NCI-H460 (cell line): ENCODE measurements around the gene SIX4. TPM values are rescaled to one million over a fixed set of nuclear protein-coding genes. Genes with fewer than 3 reads are reported as not detected.

Experiments used
- DNase-seq: peaks from one replicate; pipeline ENCODE4 v3.0.0-alpha.2; 2016; ENCODE audit warnings: low read depth; ENCODE audit errors: extremely low read depth
- total RNA-seq: library from RNA; depleted of rRNA; stranded (reverse); fragments of >200 nt; shearing (Covaris generic); gene quantifications from 2 replicates; pipeline ENCODE4 v1.2.3, GENCODE V29; 2014

SIX4 gene
- total RNA-seq, 1 experiment from 2014 or later, result 11.3 TPM

DNA sequence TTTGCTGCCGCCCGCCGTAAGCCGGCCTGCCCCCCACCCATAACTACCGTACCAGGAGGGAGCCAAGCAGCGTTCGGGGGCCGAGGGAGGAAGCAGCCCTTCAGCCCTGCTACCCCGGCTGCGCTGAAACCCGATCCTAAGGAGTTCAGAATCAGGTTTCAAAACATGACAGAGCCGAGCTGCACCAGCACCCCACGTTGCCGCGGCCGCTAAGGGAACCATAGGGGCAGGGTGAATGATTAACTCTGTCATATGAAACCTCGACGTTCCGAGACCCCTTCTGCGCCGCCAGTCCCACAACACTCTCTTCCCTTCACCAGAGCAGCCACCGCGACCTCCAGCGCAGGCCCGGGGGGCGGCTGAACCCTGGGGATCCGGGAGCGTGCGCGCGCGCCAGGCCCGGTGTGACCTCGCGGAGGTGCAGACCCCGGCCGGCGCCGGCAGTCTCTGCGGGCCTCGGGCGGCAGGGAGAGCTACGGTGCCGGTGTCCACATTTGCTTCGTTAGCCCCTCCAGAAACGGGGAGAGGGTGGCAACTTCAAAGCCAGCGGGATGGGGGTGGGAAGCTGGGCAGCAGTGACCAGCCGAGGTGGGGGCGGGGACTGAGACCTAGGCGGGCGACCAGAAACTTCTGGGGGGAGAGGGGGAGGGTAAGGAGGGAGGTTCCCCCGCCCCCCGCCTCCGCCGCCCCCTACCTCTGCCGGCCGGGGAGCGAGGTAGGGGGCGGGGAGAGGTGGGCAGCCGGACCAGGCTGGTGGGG, 1.6 kb downstream of the SIX4 start:
- no peak for DNase-seq

DNA sequence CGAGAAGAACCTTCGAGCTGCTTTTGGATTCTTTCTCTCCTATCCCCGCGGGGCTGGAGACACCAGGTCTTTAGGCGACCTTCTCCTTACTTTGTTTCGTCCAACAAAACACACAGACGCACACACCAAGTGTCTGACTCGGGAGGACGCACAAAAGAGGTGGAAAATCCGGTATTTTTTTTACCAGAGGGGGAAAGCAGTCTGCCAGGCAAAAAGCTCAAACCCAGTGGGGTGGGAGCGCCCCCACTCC, 2.1 kb downstream of the SIX4 start:
- DNase-seq, result no peak

DNA sequence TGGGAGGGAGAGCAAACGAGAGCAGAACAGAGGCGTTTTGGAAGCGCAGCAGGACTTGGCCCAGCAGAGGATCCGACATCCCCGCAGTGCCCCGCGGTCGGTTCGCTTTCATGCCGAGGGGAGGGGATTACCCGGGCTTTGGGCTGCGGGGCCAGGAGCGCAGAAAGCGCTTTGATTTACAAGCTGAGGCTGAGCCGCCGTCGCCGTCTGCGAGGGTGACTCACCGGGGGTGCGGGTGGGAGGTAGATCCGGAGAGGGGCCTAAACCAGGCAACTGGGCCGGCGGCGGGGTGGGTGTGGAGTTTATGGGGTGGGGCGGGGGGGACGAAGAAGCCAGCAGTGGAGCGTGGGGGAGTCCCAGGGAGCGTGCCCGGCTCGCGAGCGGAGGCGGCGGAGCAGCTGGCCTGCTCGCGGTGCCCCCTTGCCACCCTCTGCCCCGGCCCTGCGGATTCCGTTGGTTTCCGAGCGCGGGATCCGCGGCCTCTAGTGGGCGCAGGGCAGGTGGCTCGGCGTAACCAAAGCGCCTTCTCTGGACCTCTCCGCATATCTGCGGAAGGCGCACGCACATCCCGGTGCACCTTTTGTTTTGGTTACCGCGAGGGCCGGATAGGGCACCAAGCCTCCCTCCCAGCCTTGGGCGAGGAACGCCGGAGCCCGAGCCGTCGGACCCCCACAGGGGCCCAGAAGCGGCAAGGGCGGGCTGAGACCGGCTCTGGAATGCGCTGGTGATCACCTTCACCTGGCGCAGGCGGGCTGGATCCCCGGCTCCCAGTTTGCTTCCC, 2.6 kb downstream of the SIX4 start:
- no peak for DNase-seq

DNA sequence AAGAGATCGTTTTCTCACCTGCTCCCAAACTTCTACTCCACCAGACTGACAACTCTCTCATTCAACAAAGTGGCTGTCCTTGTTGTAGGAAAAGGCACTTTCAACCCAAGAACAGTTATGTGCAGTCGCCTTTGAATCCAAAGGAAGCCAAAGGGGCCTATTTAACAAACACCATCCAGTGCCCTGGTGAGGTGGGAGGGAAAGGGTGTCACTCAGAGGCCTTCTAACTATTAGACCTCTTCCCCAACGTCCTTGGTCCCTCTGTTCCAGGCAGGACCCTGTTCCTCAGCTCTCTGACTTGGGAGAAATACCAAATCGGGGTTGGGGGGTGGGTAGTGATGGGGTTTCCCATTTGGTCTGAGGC, 3.2 kb downstream of the SIX4 start:
- DNase-seq, result no peak

DNA sequence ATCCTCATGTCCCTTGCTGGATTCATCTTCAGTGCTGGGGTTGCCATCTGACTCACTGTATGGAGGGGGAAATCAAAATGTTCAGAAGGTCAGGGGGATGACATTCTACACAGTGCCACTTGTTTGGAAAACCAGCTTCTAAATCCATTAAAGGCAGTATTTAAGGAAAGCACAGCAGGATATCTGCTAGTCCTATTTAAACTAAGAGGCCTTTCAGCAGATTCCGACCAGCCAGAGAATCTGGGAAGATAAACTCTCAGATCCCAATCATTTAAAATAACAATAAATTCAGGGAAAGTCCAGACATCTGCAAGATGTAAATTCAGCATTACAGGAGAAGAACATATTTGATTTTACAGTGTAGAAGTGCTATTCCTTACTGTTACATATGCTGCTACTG, 3.8 kb downstream of the SIX4 start:
- no peak for DNase-seq

DNA sequence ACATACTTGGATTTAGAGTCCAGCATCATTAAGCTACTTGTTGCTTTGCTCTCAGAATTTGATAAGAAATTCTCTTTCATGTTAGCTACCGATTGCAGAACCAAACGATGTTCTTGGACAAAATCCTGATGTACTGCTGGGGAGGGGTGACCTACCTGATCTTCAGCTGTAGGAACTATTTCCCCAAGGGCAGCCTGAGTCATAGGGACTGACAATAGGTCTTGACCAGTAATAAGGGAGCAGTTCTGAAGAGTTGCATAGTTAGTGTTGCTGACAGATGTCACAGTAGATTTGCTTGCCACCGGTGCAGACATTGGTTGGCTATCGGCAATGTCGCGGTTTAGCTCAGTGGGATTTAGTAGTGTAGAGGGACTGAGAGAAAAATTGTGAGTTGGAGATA, 10.6 kb downstream of the SIX4 start:
- no peak for DNase-seq

DNA sequence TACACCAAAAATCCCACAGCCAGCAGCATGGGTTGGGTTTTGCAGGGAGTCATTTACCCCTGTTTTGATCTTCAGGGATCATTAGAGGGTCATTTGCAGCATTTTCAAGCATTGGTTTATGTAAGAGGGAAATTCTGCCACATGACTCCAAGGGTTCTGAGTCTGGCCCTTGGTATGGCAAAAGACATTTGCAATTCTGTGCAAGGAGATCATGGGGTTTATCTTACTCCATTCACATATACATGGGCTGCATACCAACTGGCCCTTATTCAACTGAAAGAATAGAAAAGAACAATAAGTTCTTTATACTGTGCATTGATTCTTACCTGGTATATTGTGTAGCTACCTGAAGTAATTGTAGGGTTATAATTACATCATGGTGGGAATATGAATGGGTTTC, 13.7 kb downstream of the SIX4 start:
- DNase-seq, result no peak

DNA sequence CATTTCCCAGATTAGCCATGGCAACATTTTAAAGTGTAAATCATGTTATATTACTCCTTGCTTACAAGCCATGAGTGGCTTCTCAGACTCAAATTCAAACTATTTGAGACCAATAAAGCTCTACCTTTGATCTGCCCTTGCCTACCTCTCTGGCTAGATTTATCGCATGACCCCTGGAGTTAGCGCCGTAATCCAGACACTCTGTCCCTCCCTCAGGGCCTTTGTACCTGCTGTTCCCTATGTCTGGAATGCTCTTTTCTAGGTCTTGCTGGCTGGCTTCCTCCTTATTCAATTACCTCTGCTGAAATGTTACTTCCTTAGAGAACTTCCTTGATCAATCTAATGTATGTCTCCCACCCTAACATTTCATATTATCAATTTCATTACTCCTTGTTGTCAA, 16.3 kb downstream of the SIX4 start:
- DNase-seq, result no peak

DNA sequence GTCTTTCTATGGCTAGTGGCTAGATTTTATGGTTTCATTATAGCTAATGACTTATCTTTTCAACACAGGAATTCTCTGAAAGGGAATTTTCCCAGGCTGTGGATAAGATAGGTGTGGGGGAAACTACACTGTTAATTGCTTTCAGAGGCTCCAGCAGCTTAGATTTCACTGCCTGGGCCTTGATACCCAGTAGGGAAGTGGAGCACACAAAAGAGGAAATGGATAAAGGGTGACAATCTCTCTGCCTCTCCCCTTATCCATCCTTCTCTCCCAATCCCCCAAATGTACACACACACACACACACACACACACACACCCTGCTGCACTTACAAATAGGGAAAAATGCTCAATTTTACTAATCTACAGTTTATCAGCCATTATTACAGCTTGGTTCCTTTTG, 19.1 kb downstream of the SIX4 start:
- DNase-seq, result no peak

DNA sequence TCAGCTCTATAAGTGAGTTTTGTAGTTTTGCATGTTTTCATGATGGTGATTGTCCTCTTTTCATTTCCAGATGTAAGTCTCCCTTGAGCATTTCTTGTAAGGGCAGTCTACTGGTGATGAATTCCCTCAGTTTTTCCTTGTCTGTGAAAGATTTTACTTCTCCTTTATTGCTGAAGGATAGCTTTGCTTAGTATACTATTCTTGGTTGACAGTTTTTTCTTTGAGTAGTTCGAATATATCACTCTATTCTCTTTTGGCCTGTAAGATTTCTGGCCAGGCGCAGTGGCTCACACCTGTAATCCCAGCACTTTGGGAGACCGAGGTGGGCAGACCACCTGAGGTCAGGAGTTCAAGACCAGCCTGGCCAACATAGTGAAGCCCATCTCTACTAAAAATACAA, 23.6 kb downstream of the SIX4 start:
- DNase-seq, result no peak

DNA sequence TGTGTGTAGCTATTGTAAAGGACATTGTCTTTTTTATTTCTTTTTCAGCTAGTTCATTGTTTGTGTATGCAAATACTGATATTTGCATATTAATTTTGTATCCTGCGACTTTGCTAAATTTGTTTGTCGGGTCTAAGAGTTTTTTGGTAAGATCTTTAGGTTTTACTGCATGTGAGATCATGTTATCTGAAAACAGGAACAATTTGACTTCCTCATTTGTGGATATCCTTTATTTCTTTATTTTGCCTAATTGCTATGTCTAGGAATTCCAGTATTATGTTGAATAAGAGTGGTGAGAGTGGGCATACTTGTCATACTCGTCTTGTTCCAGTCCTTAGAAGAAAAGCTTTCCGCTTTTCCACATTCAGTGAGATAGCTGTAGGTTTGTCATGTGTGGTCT, 28.8 kb downstream of the SIX4 start:
- no peak for DNase-seq

DNA sequence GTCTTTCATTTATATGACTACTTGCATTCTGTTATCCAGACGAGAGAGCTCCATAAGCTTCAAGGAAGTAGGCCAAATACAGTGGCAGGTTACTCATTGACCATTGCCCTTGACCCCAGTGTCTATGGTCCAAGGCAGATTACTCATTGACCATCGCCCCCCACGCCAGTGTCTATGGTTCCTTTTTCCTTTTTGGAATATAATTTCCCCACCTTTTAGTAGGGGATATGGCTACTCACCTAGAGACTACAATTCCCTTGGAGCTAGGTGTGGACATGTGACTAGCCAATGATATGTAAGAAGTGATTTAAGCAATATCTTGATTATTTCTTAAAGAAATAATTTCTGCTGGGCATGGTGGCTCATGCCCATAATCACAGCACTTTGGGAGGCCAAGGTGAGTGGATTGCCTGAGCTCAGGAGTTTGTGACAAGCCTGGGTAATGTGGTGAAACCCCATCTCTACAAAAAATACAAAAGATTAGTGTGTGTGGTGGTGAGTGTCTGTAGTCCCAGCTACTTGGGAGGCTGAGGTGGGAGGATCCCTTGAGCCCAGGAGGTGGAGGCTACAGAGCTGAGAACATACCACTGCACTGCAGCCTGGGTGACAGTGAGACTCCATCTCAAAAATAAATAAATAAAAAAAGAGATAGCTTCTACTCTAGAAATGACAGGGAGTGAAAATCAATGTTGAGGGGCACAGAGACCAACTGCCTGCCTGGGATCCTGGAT, 32.6 kb downstream of the SIX4 start:
- DNase-seq, result no peak

DNA sequence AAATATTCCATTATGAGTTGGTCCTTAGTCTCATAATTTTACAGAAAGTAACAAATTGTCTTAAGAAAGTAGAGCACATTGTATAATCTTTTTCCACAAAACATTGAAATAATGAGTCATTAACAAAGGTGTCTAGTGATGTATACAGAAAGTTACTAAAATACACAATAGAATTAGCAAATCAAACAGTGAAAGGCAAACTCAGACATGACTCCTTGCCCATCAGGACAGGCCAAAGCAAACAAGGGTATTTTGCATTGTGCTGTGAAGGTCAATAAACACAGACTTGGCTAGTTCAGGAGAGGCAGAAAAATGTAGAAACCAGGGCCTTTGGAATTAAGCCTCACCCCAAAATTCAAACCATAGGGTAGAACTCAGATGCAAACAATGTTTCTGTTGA, 37.3 kb downstream of the SIX4 start:
- DNase-seq, result no peak

DNA sequence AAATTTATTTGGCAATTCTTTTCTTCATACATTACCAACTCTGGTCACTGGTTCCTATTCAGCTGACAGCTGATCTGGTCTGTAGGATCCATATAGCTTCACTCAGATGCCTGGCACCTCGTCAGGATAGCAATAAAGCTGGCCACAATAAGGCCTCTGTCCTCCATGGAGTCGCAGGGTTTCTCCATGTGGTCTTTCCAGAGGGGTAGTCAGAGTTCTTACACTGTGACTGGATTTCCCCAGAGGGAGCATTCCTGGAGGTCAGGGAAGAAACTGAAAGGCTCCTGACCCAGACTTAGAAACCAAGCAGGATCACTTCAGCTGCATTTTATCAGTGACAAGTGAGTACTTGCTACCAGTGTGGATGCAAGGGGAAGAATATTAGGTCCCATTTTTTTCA, 39.9 kb downstream of the SIX4 start:
- DNase-seq, result no peak

DNA sequence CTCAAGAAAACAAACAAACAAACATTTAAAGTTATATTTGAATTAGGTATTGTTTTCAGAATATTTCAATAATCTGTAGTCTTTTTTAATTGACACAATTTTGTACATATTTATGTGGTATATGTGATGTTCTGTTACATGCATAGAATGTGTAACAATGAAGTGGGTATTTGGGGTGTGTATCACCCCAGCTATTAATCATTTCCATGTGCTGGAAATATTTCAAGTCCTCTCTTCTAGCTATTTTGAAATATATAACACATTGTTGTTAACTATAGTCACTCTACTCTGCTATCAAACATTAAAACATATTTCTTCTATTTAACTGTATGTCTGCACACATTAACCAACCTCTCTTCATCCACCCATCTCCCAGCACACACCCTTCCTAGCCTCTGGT, 42.9 kb downstream of the SIX4 start:
- no peak for DNase-seq

DNA sequence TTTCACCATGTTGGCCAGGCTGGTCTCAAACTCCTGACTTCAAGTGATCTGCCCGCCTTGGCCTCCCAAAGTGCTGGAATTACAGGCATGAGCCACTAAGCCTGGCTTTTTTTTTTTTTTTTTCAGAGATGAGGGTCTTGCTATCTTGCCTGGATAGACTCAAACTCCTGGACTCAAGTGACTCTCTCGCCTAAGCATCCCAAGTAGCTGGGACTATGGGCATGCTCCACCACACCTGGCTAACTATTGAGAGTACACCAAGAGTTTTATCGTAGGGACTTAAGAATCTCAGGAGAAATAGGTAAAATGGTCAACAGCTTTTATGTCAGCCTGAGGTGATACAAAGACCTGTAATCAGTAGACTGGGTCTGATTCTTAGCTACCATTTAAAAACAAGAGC, 43.6 kb downstream of the SIX4 start:
- DNase-seq, result no peak

DNA sequence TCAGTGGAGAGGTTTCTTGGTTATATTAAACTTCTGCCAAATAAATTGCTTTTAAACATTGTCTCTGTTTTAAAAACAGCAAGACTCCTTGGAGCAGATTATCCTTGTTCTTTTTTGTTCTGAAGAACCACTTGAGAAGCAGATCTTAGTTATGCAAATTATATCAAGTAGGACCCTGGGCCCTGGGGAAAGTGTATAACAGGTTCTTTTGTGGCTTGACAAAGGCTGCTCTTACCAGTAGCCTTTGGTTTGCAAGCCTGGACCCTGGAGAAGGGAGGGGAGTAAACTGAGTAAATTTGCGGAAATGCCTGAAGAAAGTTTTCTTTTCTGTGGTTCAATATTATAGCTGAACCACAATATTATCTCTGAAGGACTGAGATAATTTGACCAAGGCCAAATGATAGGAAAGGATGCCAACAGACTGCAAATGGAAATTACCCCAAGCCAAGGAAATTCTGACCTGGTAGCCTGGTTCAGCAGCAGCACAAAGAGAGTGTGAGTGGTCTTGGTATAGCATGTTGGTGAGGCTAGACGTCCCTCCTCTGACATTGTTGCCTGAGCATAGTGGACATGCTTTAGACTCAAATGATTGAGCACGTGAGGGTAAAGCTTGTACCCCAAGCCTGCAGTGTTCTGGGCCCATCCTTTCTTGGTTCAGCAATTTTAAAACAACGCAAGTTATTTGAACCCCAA, 44.4 kb downstream of the SIX4 start:
- no peak for DNase-seq

DNA sequence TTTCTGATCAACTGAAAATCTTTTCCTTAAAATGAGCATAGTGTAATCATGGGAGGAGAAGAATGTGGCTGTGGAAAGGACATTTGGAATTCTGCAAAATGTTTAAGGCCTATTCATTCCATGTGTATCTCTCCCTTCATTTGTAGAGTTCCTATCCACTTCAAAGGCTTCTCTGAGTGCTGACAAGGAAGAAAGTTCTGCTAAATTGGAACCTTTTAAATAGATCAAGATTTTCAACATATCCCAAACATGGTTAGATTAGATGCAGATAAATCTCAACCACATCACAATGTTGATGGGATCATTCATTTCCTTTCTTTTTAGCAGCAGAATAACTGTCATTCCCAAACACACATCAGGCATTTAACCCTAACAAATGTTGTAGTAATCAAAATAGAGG, 46.5 kb downstream of the SIX4 start:
- DNase-seq, result no peak

DNA sequence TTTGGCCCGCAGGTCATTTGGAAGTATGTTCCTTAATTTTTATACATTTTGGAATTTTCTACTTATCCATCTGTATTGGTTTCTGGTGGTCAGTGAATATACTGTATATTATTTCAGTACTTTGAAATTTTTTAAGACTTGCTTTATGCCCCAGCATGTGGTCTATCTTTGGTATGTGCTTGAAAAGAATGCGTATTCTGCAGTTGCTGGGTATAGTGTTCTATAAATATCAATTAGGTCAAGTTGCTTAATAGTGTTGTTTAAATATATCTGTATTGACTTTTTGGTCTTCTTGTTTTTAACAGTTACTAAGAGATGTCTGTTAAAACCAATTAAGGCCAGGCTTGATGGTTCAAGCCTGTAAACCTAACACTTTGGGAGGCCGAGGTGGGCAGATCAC, 53.2 kb downstream of the SIX4 start:
- DNase-seq, result no peak

DNA sequence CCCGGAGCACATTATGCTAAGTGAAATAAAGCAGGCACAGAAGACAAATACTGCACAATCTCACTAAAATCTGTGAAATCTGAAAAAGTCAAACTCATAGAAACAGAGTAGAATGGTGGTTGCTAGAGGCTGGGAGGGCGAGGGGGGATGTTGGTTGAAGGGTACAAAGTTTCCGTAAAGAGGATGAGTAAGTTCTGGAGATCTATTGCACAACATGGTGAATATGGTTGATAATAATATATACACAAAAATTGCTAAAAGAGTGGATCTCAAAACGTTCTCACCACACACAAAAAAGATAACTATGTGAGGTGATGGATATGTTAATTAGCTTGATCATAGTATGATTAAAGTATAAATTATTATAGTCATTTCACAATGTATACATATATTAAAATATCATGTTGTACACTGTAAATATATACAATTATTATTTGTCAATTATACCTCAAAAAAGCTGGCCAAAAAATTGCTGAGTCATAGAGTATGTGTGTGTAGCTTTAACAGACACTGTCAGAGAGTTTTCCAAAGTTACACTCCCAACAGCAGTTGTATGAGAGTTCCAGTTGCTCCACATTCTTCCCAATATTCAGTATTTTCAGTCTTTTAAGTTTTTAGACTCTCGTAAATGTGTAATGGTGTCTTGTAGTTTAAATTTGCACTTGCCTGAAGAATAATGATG, 55.6 kb downstream of the SIX4 start:
- DNase-seq, result no peak

DNA sequence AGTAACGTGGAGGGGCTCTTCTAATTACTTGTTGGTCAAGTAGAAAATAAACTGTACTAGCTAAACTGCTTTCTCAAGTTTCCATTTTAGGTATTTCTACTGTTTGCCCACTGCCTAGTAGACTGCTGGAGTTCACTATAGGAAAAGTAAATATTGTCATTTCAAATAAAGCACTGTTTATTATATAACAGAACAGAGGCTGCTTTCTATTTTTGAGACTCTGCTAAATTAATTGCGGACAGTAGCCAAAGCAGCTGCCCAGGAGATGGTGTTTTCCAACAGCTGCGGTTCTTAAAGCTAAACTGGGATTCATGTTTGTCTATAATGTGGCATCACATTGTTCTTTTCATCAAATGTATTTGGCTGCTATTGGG, 59.0 kb downstream of the SIX4 start:
- DNase-seq, result no peak
